Astrocyte (in vitro differentiated cells and primary cell): ENCODE measurements around the gene RITA1.

Source experiments
- EZH2 ChIP-seq: IDR thresholded peaks from 2 replicates; pipeline ENCODE4 v1.6.1; 2012; ENCODE audit warnings: mild to moderate bottlenecking, low read length, inconsistent platforms; ENCODE audit not compliant: insufficient read depth
- TF ChIP-seq, protein P1 (sequence below): IDR thresholded peaks from 2 replicates; pipeline ENCODE4 v1.5.1; 2011; ENCODE audit warnings: low read depth, mild to moderate bottlenecking, inconsistent platforms, low read length, moderate library complexity; ENCODE audit not compliant: insufficient read depth

- TF ChIP-seq, protein P1, sequence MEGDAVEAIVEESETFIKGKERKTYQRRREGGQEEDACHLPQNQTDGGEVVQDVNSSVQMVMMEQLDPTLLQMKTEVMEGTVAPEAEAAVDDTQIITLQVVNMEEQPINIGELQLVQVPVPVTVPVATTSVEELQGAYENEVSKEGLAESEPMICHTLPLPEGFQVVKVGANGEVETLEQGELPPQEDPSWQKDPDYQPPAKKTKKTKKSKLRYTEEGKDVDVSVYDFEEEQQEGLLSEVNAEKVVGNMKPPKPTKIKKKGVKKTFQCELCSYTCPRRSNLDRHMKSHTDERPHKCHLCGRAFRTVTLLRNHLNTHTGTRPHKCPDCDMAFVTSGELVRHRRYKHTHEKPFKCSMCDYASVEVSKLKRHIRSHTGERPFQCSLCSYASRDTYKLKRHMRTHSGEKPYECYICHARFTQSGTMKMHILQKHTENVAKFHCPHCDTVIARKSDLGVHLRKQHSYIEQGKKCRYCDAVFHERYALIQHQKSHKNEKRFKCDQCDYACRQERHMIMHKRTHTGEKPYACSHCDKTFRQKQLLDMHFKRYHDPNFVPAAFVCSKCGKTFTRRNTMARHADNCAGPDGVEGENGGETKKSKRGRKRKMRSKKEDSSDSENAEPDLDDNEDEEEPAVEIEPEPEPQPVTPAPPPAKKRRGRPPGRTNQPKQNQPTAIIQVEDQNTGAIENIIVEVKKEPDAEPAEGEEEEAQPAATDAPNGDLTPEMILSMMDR, result no peak
- no peak for TF ChIP-seq EZH2
Observed at GRCh38 chr12:113236539-113237399, 51.2 kb downstream of the RITA1 start.
